CD4-positive, alpha-beta memory T cell (primary cell): Measurements from ENCODE around the gene OR1F1. TPM values are rescaled to one million over a fixed set of nuclear protein-coding genes. Genes with fewer than 3 reads are reported as not detected.

Source experiments
- CTCF ChIA-PET: fragments of 350-600 bp; sonication (Branson Sonifier 250); formaldehyde crosslinking; loops from one replicate; lab custom pipeline; 2021; ENCODE audit warnings: inconsistent platforms; ENCODE audit not compliant: partially characterized antibody; lab: Charles Lee
- POLR2A ChIA-PET: fragments of 350-600 bp; sonication (Branson Sonifier 250); formaldehyde crosslinking; loops from one replicate; lab custom pipeline; 2021; ENCODE audit not compliant: partially characterized antibody; lab: Charles Lee
- DNase-seq, 5 donors: peaks; one replicate each; pipeline versions ENCODE4 v3.0.0 to v3.0.0-alpha.2; 2020 to 2022; ENCODE audit warnings: mixed read lengths in 1 of 5
- H3K27ac ChIP-seq: one replicate; pipeline ENCODE4 v1.7.0; 2013; ENCODE audit warnings: low read depth, low read length
- H3K27me3 ChIP-seq: 2 replicates; pipeline ENCODE4 v1.7.0; 2013; ENCODE audit warnings: mild to moderate bottlenecking, low read length, moderate library complexity; ENCODE audit not compliant: insufficient read depth
- H3K36me3 ChIP-seq: 2 replicates; pipeline ENCODE4 v1.7.0; 2013; ENCODE audit warnings: mild to moderate bottlenecking, low read length, moderate library complexity; ENCODE audit not compliant: insufficient read depth
- H3K4me1 ChIP-seq: 2 replicates; pipeline ENCODE4 v1.7.0; 2013; ENCODE audit warnings: mild to moderate bottlenecking, low read length, moderate library complexity; ENCODE audit not compliant: insufficient read depth
- H3K4me3 ChIP-seq, 2 donors: one replicate each; pipeline ENCODE4 v1.7.0; 2013; ENCODE audit warnings: low read length in 2 of 2, mild to moderate bottlenecking in 1 of 2
- H3K9me3 ChIP-seq, 2 donors: one replicate each; pipeline ENCODE4 v1.7.0; 2013; ENCODE audit warnings: low read length in 2 of 2, control low read depth in 1 of 2; ENCODE audit not compliant: control insufficient read depth in 1 of 2
- H3K27ac Mint-ChIP-seq, 7 donors: one replicate each; pipeline ENCODE4 v1.8.0; 2020 to 2021; ENCODE audit warnings: mixed read lengths in 7 of 7, mild to moderate bottlenecking in 6 of 7, inconsistent platforms in 3 of 7, moderate library complexity in 3 of 7
- H3K27me3 Mint-ChIP-seq, 2 donors: one replicate each; pipeline ENCODE4 v1.8.0; 2020 to 2021; ENCODE audit warnings: mixed read lengths in 2 of 2
- H3K36me3 Mint-ChIP-seq, 2 donors: one replicate each; pipeline ENCODE4 v1.8.0; 2020 to 2021; ENCODE audit warnings: mixed read lengths in 2 of 2, inconsistent platforms in 1 of 2, mild to moderate bottlenecking in 1 of 2
- H3K4me1 Mint-ChIP-seq, 4 donors: one replicate each; pipeline ENCODE4 v1.8.0; 2020 to 2021; ENCODE audit warnings: mixed read lengths in 4 of 4, mild to moderate bottlenecking in 1 of 4
- H3K4me3 Mint-ChIP-seq, 8 donors: one replicate each; pipeline ENCODE4 v1.8.0; 2020 to 2021; ENCODE audit warnings: mixed read lengths in 8 of 8, mild to moderate bottlenecking in 7 of 8, moderate library complexity in 6 of 8, inconsistent platforms in 3 of 8
- H3K9me3 Mint-ChIP-seq, 8 donors: one replicate each; pipeline ENCODE4 v1.8.0; 2020 to 2021; ENCODE audit warnings: mixed read lengths in 8 of 8, mild to moderate bottlenecking in 5 of 8, inconsistent platforms in 3 of 8, moderate library complexity in 1 of 8
- intact Hi-C: fragments of 100-400 bp; cut with micrococcal nuclease; formaldehyde crosslinking; loops from one replicate; pipeline ENCODE4 v1.15.1; 2023
- polyA plus RNA-seq, 2 donors: library from polyadenylated mRNA; unstranded; fragments of 300-500 nt; fragmentation: Illumina TruSeq; gene quantifications; one replicate each; pipeline ENCODE4 v1.2.3, GENCODE V29; 2021
- total RNA-seq, 2 experiments: library from RNA; stranded (reverse); gene quantifications; one replicate each; pipeline ENCODE4 v1.2.3, GENCODE V29; 2021

The OR1F1 gene
- total and polyA plus RNA-seq, 4 experiments from 2014 or later: 0.49 to 0.97 TPM; not detected in 2

DNA sequence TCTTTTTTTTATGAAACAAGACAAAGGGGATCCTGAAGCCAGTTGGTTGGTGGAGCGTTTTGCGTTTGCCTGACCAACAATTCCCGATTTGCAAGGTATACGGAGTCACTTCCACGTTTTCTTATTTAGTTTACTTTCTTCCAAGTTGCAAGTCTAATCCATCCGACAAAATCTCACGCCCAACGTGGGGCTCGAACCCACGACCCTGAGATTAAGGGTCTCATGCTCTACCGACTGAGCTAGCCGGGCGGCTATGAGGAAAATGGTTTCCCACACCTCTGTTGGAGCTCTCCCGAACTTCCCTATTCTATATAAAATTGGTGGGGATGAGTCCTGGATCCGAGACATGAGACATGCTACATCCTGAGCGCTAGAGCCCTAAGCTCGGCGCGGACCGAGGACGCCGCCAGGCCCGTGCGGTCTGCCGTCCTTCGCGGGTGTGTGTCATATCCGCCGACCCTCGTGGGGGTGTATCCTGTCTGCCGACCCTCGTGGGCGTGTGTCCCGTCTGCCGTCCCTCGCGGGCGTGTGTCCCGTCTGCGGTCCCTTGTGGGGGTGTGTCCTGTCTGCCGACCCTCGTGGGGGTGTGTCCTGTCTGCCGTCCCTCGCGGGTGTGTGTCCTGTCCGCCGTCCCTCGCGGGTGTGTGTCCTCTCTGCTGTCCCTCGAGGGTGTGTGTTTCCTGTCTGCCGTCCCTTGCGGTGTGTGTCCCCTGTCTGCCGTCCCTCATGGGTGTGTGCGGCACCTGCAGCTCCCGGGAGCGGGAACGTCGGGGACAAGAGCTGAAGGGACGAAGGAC is 30.6 kb upstream of the OR1F1 start:
- Mint-ChIP-seq H3K9me3 (peaks cover 2 to 47% (median 25%) of the 10 kb centered on the region in 8 donors), H3K27ac (peak overlapping the region; percentile 91 to 100 (median 93)), H3K27me3 (peaks cover 3 to 5% of the 10 kb centered on the region in 2 donors), H3K4me1 (peaks cover 17 to 38% (median 29%) of the 10 kb centered on the region in 4 donors), H3K36me3 (peaks cover 0 to 27% of the 10 kb centered on the region in 2 donors), H3K4me3 (peak overlapping the region; percentile 87 to 94 (median 92))
- POLR2A ChIA-PET: interaction anchor here (0.6 to 5.3 kb wide), 22 partner anchors 8 to 343 kb away, joined by 3 to 72 read pairs (median 8); partner anchors contain the start of genes CLUAP1, TNFRSF12A, ZNF174 and ZNF213
- intact Hi-C loops: loop anchor here (1.0 to 10.0 kb wide), 7 partner anchors 7 to 347 kb away; partner anchors contain the start of gene CLUAP1
- H3K9me3 ChIP-seq: peaks cover 0 to 6% of the 10 kb centered on the region in 2 donors
- CTCF ChIA-PET: interaction anchor here (0.6 to 6.4 kb wide), 9 partner anchors 7 to 99 kb away, joined by 3 to 36 read pairs (median 5); partner anchors contain the start of gene ZNF213
- peak overlapping the region; percentile 57 to 66 for H3K4me3 ChIP-seq
- H3K27ac ChIP-seq: peak overlapping the region; percentile 62
- H3K27me3 ChIP-seq: no peaks in the 10 kb centered on the region
- H3K4me1 ChIP-seq: peaks cover 28% of the 10 kb centered on the region
- peak in 4 of 5 donors; percentile 38 to 80 (median 42) for DNase-seq
- H3K36me3 ChIP-seq: no peaks in the 10 kb centered on the region

- peaks cover 11 to 33% (median 23%) of the 10 kb centered on the region in 4 donors for H3K4me1 Mint-ChIP-seq
- Histone ChIP-seq H3K9me3 (peaks cover 0 to 6% of the 10 kb centered on the region in 2 donors), H3K4me3 (peak overlapping the region; percentile 57 to 66), H3K4me1 (peaks cover 25% of the 10 kb centered on the region), H3K27ac (peak overlapping the region; percentile 62), H3K27me3 (no peaks in the 10 kb centered on the region), H3K36me3 (no peaks in the 10 kb centered on the region)
- H3K27me3 Mint-ChIP-seq: peaks cover 0 to 2% of the 10 kb centered on the region in 2 donors
- H3K27ac Mint-ChIP-seq: peak overlapping the region; percentile 91 to 100 (median 93)
- peaks cover 0 to 22% of the 10 kb centered on the region in 2 donors for H3K36me3 Mint-ChIP-seq
- peaks cover 2 to 42% (median 19%) of the 10 kb centered on the region in 8 donors for H3K9me3 Mint-ChIP-seq
- ChIA-PET CTCF (interaction anchor here (0.6 to 6.4 kb wide), 14 partner anchors 8 to 150 kb away, joined by 3 to 36 read pairs (median 5); partner anchors contain the start of gene ZNF213), POLR2A (interaction anchor here (0.6 to 5.3 kb wide), 38 partner anchors 9 to 343 kb away, joined by 3 to 72 read pairs (median 6); partner anchors contain the start of genes CLUAP1, IL32, TNFRSF12A and ZNF174)
- intact Hi-C loops: loop anchor here (1.0 to 10.0 kb wide), 7 partner anchors 8 to 347 kb away; partner anchors contain the start of gene CLUAP1
- peak overlapping the region; percentile 87 to 94 (median 92) for H3K4me3 Mint-ChIP-seq
- DNase-seq: no peak
Observed at GRCh38 chr16:3158026-3158509, 29.9 kb upstream of the OR1F1 start.

DNA sequence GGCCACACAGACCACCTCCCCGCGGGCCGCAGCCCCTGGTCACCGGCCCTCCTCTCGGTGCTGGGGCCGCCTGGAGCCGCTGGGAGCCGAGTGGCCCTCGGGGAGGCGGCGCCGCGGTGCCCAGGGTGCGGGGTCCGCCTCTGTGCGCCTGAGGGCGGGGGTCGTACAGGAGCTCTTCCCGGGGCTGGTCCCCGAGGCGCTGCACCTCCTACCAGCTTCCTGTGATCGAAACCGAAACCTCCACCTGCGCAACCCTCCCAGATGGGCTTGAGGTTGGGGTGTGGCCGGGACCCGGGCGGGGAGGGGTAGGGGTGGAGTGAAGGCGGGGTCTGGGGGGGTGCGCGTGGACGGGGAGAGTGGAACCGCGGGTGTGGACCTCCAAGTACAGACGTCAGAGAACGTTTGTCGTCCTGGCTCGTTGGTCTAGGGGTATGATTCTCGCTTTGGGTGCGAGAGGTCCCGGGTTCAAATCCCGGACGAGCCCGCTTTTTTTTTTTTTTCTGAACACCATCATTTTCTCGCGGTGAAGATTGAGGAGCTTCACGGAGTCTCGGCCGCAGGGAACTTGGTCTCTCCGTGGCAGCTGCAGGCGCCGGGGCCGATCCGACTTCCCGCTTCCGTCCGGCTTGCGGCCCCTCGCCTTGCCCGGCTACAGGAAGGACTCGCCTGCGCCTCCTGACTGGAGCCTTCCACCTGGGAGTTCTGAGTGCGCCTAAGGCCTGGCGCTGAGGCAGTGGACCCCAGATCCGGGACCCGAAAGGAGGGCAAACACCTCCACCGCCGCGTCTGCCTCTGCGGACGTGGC is 29.3 kb upstream of the OR1F1 start:
- Mint-ChIP-seq H3K36me3 (peaks cover 0 to 21% of the 10 kb centered on the region in 2 donors), H3K4me3 (peak overlapping the region; percentile 83 to 96 (median 92)), H3K9me3 (peaks cover 2 to 42% (median 16%) of the 10 kb centered on the region in 8 donors), H3K27ac (peak overlapping the region; percentile 92 to 100 (median 96)), H3K4me1 (peaks cover 11 to 36% (median 26%) of the 10 kb centered on the region in 4 donors), H3K27me3 (peaks cover 0 to 2% of the 10 kb centered on the region in 2 donors)
- peak; percentile 92 to 98 (median 94) for DNase-seq
- intact Hi-C loops: loop anchor here (1.0 to 10.0 kb wide), 7 partner anchors 8 to 346 kb away; partner anchors contain the start of gene CLUAP1
- H3K4me3 ChIP-seq: peak overlapping the region; percentile 65 to 66
- no peaks in the 10 kb centered on the region for H3K36me3 ChIP-seq
- H3K9me3 ChIP-seq: peaks cover 0 to 6% of the 10 kb centered on the region in 2 donors
- peaks cover 25% of the 10 kb centered on the region for H3K4me1 ChIP-seq
- H3K27me3 ChIP-seq: no peaks in the 10 kb centered on the region
- POLR2A ChIA-PET: interaction anchor here (0.9 to 5.3 kb wide), 39 partner anchors 10 to 351 kb away, joined by 3 to 72 read pairs (median 6); partner anchors contain the start of genes CLUAP1, IL32, NAA60 and ZNF174
- peak overlapping the region; percentile 62 for H3K27ac ChIP-seq
- CTCF ChIA-PET: interaction anchor here (0.7 to 6.4 kb wide), 14 partner anchors 8 to 150 kb away, joined by 3 to 36 read pairs (median 4); partner anchors contain the start of gene ZNF213

DNA sequence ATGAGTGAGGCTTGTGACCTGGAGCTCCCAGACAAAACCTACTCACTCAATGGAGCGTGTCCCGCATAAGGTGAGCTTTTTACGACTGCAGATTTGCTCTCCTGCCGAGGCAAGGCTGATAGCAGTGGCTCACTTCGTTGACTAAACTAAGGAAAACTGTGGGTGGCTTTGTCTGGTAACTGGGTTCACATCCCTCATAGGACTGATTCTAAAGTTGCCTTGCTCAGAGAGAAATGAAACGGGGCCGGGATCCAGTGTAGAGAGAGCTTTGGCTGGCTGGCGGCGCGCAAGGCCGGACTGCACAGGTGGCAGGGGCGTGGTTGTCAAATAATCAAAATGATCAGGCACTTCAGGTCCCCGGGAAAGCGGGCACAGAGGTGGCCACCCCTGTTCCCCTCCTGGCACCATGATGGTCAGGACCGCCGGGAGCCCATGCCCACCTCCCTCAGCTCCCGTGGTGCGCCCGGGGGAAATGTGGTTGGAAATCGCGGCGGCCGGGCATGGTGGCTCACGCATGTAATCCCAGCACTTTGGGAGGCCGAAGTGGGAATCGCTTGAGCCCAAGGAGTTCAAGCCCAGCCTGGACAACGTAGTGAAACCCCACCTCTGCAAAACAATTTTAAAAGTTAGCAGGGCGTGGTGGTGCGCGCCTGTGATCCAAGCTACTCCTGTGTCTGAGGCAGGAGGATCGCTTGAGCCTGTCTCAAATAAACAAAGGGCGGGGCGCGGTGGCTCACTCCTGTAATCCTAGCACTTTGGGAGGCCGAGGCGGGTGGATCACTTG is 26.6 kb upstream of the OR1F1 start:
- H3K9me3 ChIP-seq: no peaks in the 10 kb centered on the region
- Mint-ChIP-seq H3K9me3 (peaks cover 0 to 19% (median 5%) of the 10 kb centered on the region in 8 donors), H3K36me3 (peaks cover 0 to 18% of the 10 kb centered on the region in 2 donors), H3K4me3 (peak overlapping the region in 5 of 8 donors; percentile 43 to 57 (median 47)), H3K4me1 (peaks cover 15 to 46% (median 27%) of the 10 kb centered on the region in 4 donors), H3K27me3 (peaks cover 0 to 2% of the 10 kb centered on the region in 2 donors), H3K27ac (peak overlapping the region in 3 of 7 donors; percentile 46 to 77 (median 68))
- H3K27me3 ChIP-seq: no peaks in the 10 kb centered on the region
- POLR2A ChIA-PET: interaction anchor here (0.6 to 5.3 kb wide), 6 partner anchors 10 to 252 kb away, joined by 3 to 72 read pairs (median 11); partner anchors contain the start of gene ZNF213
- H3K27ac ChIP-seq: no peak overlapping the region
- peaks cover 31% of the 10 kb centered on the region for H3K4me1 ChIP-seq
- intact Hi-C loops: no loop called here
- DNase-seq: no peak
- H3K4me3 ChIP-seq: no peak overlapping the region
- H3K36me3 ChIP-seq: no peaks in the 10 kb centered on the region
- CTCF ChIA-PET: interaction anchor here (0.9 to 6.4 kb wide), 8 partner anchors 12 to 338 kb away, joined by 3 to 36 read pairs (median 4); partner anchors contain the start of gene ZNF213

DNA sequence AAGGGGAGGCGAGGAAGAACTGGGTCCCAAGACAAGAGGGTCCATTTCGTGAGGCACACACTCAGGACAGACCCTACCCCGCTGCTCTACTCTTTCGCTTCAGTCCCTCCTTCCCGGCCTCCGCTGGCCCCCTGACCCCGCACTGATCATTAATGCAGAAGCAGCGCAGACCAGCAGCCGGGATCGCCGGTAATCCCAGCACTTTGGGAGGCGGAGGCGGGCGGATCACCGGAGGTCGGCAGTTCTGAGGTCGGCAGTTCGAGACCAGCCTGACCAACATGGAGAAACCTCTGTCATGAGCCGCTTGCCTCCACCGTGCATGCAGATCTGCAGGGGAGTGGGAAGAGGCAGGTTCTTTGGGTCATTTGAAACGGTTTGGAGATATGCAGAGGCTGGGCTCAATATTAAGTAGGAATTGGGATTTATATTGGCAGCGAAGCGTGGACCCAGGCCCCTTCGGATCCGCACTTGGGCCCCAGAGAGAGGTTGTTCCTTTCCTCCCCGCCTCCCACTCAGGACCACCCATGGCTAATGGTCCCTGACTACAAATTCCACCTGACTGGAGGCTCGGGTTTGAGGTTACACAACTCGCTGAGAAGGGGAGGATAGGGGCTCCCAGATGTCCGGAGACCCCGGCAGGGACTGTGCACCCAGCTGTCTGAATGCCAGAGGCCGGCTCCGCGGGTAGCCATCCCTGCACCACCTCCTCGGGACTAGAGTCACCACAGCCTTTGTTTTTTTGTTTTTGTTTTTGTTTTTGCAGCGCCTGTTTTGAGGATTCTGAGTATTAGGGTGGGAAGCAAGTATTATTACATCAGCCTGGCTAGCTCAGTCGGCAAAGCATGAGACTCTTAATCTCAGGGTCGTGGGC is 23.6 kb upstream of the OR1F1 start:
- Histone ChIP-seq H3K27me3 (no peaks in the 10 kb centered on the region), H3K36me3 (no peaks in the 10 kb centered on the region), H3K9me3 (no peaks in the 10 kb centered on the region), H3K4me1 (peaks cover 15% of the 10 kb centered on the region), H3K4me3 (no peak overlapping the region), H3K27ac (no peak overlapping the region)
- Mint-ChIP-seq H3K36me3 (peaks cover 0 to 1% of the 10 kb centered on the region in 2 donors), H3K4me3 (peak overlapping the region in 1 of 8 donors; percentile 28), H3K4me1 (peaks cover 6 to 26% (median 16%) of the 10 kb centered on the region in 4 donors), H3K9me3 (peaks cover 0 to 6% (median 0%) of the 10 kb centered on the region in 8 donors), H3K27me3 (no peaks in the 10 kb centered on the region), H3K27ac (peak overlapping the region in 1 of 7 donors; percentile 72)
- DNase-seq: no peak
- intact Hi-C loops: no loop called here
- ChIA-PET CTCF (interaction anchor here (0.7 to 2.4 kb wide), 8 partner anchors 12 to 161 kb away, joined by 3 to 25 read pairs (median 4); partner anchors contain the start of gene ZNF213), POLR2A (no interaction called here)
